Glutamatergic neuron (in vitro differentiated cells): Measurements from ENCODE around the gene DNAJB7. TPM values are rescaled to one million over a fixed set of nuclear protein-coding genes. Genes with fewer than 3 reads are reported as not detected.

Experiments
- DNase-seq: peaks from one replicate; pipeline ENCODE4 v3.0.0; 2022
- H3K27ac Mint-ChIP-seq: one replicate; pipeline ENCODE4 v1.8.0; 2020; ENCODE audit warnings: mild to moderate bottlenecking, mixed read lengths, inconsistent platforms; ENCODE audit not compliant: unreplicated experiment
- H3K27me3 Mint-ChIP-seq: one replicate; pipeline ENCODE4 v1.8.0; 2020; ENCODE audit warnings: mild to moderate bottlenecking, moderate library complexity, mixed read lengths, inconsistent platforms; ENCODE audit not compliant: unreplicated experiment
- H3K36me3 Mint-ChIP-seq: one replicate; pipeline ENCODE4 v1.8.0; 2020; ENCODE audit warnings: mild to moderate bottlenecking, mixed read lengths, inconsistent platforms; ENCODE audit not compliant: unreplicated experiment
- H3K4me1 Mint-ChIP-seq: one replicate; pipeline ENCODE4 v1.8.0; 2020; ENCODE audit warnings: mild to moderate bottlenecking, low read depth, mixed read lengths, inconsistent platforms; ENCODE audit not compliant: unreplicated experiment
- H3K4me3 Mint-ChIP-seq: one replicate; pipeline ENCODE4 v1.8.0; 2020; ENCODE audit warnings: mild to moderate bottlenecking, mixed read lengths, inconsistent platforms; ENCODE audit not compliant: unreplicated experiment
- H3K9me3 Mint-ChIP-seq: one replicate; pipeline ENCODE4 v1.8.0; 2020; ENCODE audit warnings: mild to moderate bottlenecking, moderate library complexity, mixed read lengths, inconsistent platforms; ENCODE audit not compliant: unreplicated experiment
- total RNA-seq: library from RNA; stranded (reverse); fragmentation: NEBNext Ultra II Directional; extraction: Animal tissue kit (Norgen Biotek cat#: 25700); gene quantifications from one replicate; pipeline ENCODE4 v1.2.1, GENCODE V29; 2021; ENCODE audit not compliant: unreplicated experiment
- TF ChIP-seq, protein P1 (sequence below): fragments of 200-600 bp; sonication (generic); IDR thresholded peaks from one replicate; pipeline ENCODE4 v1.5.0; 2021; ENCODE audit not compliant: partially characterized antibody, unreplicated experiment

DNAJB7 gene
- total RNA-seq, 1 donor from 2014 or later = not detected

GRCh38 chr22:40890881-40891280 lies 29.0 kb upstream of the DNAJB7 start:
- DNase-seq = no peak
- Mint-ChIP-seq H3K4me1 (no peaks in the 10 kb centered on the region), H3K4me3 (no peak overlapping the region), H3K9me3 (no peaks in the 10 kb centered on the region), H3K27me3 (no peaks in the 10 kb centered on the region), H3K27ac (no peak overlapping the region), H3K36me3 (no peaks in the 10 kb centered on the region)
- TF ChIP-seq, protein P1, sequence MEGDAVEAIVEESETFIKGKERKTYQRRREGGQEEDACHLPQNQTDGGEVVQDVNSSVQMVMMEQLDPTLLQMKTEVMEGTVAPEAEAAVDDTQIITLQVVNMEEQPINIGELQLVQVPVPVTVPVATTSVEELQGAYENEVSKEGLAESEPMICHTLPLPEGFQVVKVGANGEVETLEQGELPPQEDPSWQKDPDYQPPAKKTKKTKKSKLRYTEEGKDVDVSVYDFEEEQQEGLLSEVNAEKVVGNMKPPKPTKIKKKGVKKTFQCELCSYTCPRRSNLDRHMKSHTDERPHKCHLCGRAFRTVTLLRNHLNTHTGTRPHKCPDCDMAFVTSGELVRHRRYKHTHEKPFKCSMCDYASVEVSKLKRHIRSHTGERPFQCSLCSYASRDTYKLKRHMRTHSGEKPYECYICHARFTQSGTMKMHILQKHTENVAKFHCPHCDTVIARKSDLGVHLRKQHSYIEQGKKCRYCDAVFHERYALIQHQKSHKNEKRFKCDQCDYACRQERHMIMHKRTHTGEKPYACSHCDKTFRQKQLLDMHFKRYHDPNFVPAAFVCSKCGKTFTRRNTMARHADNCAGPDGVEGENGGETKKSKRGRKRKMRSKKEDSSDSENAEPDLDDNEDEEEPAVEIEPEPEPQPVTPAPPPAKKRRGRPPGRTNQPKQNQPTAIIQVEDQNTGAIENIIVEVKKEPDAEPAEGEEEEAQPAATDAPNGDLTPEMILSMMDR = no peak

DNA sequence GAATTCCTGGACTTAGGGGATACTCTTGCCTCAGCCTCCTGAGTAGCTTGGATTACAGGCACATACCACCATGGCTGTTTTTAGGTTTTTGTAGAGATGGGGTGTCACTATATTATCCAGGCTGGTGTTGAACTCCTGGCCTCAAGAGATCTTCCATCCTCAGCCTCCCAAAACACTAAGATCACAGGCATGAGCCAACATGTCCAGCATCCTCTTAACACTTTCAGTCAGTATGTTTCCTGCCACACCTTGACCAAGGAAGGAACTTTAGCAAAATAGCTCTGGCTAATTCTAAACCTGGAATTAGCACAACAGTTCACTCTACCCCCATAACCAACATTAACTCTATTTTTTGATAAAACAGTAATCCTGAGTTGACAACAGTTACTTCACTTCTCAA lies 27.2 kb upstream of the DNAJB7 start:
- H3K4me1 Mint-ChIP-seq = no peaks in the 10 kb centered on the region
- no peak overlapping the region for H3K27ac Mint-ChIP-seq
- H3K9me3 Mint-ChIP-seq = no peaks in the 10 kb centered on the region
- no peak overlapping the region for H3K4me3 Mint-ChIP-seq
- DNase-seq = no peak
- no peaks in the 10 kb centered on the region for H3K27me3 Mint-ChIP-seq
- no peaks in the 10 kb centered on the region for H3K36me3 Mint-ChIP-seq
- TF ChIP-seq, protein P1 = no peak

DNA sequence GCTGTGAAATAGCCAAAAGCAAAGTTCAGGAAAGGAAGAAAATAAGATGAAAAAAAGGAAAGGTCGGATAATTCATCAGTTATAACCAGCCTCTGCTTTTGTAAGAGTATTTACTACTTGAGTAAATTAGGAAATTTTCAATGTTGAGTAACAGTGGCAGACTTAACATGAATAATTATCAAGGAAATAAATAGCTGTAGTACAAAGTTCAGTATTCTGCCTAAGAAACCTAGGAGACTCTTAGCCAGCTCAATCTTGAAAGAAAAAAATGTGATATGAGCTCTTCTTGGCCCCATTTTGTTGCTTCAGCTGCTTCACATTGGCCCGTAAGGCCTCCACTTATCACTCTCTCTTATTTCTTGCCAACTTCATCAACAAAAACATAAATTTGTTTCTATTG lies 17.0 kb upstream of the DNAJB7 start:
- no peaks in the 10 kb centered on the region for H3K9me3 Mint-ChIP-seq
- no peak overlapping the region for H3K4me3 Mint-ChIP-seq
- no peaks in the 10 kb centered on the region for H3K36me3 Mint-ChIP-seq
- no peaks in the 10 kb centered on the region for H3K4me1 Mint-ChIP-seq
- DNase-seq = no peak
- no peaks in the 10 kb centered on the region for H3K27me3 Mint-ChIP-seq
- H3K27ac Mint-ChIP-seq = no peak overlapping the region
- TF ChIP-seq, protein P1 = no peak

GRCh38 chr22:40877488-40877887 lies 15.6 kb upstream of the DNAJB7 start:
- Mint-ChIP-seq H3K9me3 (no peaks in the 10 kb centered on the region), H3K4me3 (no peak overlapping the region), H3K27me3 (no peaks in the 10 kb centered on the region), H3K4me1 (no peaks in the 10 kb centered on the region), H3K27ac (no peak overlapping the region), H3K36me3 (no peaks in the 10 kb centered on the region)
- no peak for DNase-seq
- TF ChIP-seq, protein P1 = no peak

- H3K4me3 Mint-ChIP-seq = no peak overlapping the region
- H3K4me1 Mint-ChIP-seq = no peaks in the 10 kb centered on the region
- H3K36me3 Mint-ChIP-seq = no peaks in the 10 kb centered on the region
- TF ChIP-seq, protein P1 = no peak
- no peak for DNase-seq
- H3K27me3 Mint-ChIP-seq = no peaks in the 10 kb centered on the region
- H3K27ac Mint-ChIP-seq = no peak overlapping the region
- no peaks in the 10 kb centered on the region for H3K9me3 Mint-ChIP-seq
These were observed 15.0 kb upstream of the DNAJB7 start for GRCh38 chr22:40876907-40877306.
